Keratinocyte (primary cell): Measurements from ENCODE around the gene SPATA24. TPM values are rescaled to one million over a fixed set of nuclear protein-coding genes. Genes with fewer than 3 reads are reported as not detected.

Experiments
- DNase-seq: peaks from one replicate; pipeline ENCODE4 v3.0.0-alpha.2; 2011; ENCODE audit warnings: low read depth, missing footprints, low spot score
- FAIRE-seq: peaks from 2 replicates; lab custom pipeline; 2011; peaks lifted over from hg19 to GRCh38; lab: Jason Lieb, UNC
- H2AFZ ChIP-seq: 2 replicates; pipeline ENCODE4 v1.6.0; 2012; ENCODE audit warnings: low read length, control low read depth, inconsistent platforms; ENCODE audit not compliant: control insufficient read depth
- H3K27ac ChIP-seq: 2 replicates; pipeline ENCODE4 v1.5.1; 2011; ENCODE audit warnings: low read length; ENCODE audit not compliant: control insufficient read depth, insufficient read depth
- H3K27me3 ChIP-seq: 3 replicates; pipeline ENCODE4 v1.6.0; 2011; ENCODE audit warnings: low read length; ENCODE audit not compliant: control insufficient read depth, insufficient read depth; ENCODE audit errors: extremely low read depth
- H3K36me3 ChIP-seq, 2 experiments: 2 replicates in 1 of 2; 3 replicates in 1 of 2; pipeline ENCODE4 v1.5.1; 2011; ENCODE audit warnings: low read length in 2 of 2, mild to moderate bottlenecking in 1 of 2; ENCODE audit not compliant: control insufficient read depth in 2 of 2, insufficient read depth in 2 of 2; ENCODE audit errors: extremely low read depth in 1 of 2
- H3K4me1 ChIP-seq: 3 replicates; pipeline ENCODE4 v1.5.1; 2011; ENCODE audit warnings: low read length; ENCODE audit not compliant: control insufficient read depth, insufficient read depth; ENCODE audit errors: extremely low read depth
- H3K4me2 ChIP-seq: 3 replicates; pipeline ENCODE4 v1.6.0; 2011; ENCODE audit warnings: low read depth, low read length; ENCODE audit not compliant: control insufficient read depth, insufficient read depth; ENCODE audit errors: extremely low read depth
- H3K4me3 ChIP-seq, 3 experiments: fragments of 200-600 bp in 1 of 3; sonication (generic) in 1 of 3; 2 replicates in 2 of 3; 3 replicates in 1 of 3; pipeline ENCODE4 v1.5.1; 2011 to 2016; ENCODE audit warnings: low read length in 3 of 3, mild to moderate bottlenecking in 3 of 3, control low read depth in 2 of 3, inconsistent platforms in 1 of 3, low read depth in 1 of 3, mixed read lengths in 1 of 3, mixed run types in 1 of 3, moderate library complexity in 1 of 3; ENCODE audit not compliant: control insufficient read depth in 2 of 3, insufficient read depth in 2 of 3; ENCODE audit errors: extremely low read depth in 1 of 3
- H3K79me2 ChIP-seq: 2 replicates; pipeline ENCODE4 v1.6.0; 2012; ENCODE audit warnings: low read length; ENCODE audit not compliant: control insufficient read depth, insufficient read depth
- H3K9ac ChIP-seq: 3 replicates; pipeline ENCODE4 v1.6.0; 2011; ENCODE audit warnings: low read length; ENCODE audit not compliant: control insufficient read depth, insufficient read depth; ENCODE audit errors: extremely low read depth
- H3K9me1 ChIP-seq: 3 replicates; pipeline ENCODE4 v1.6.0; 2011; ENCODE audit warnings: low read length; ENCODE audit not compliant: control insufficient read depth, insufficient read depth; ENCODE audit errors: extremely low read depth
- H3K9me3 ChIP-seq: 2 replicates; pipeline ENCODE4 v1.5.1; 2012; ENCODE audit warnings: low read depth, low read length; ENCODE audit not compliant: control insufficient read depth
- H4K20me1 ChIP-seq: 3 replicates; pipeline ENCODE4 v1.6.0; 2011; ENCODE audit warnings: low read length; ENCODE audit not compliant: control insufficient read depth, insufficient read depth; ENCODE audit errors: extremely low read depth
- CTCF ChIP-seq, 3 experiments: IDR thresholded peaks in 1 of 3; conservative IDR thresholded peaks in 1 of 3; optimal IDR thresholded peaks in 1 of 3; 2 replicates in 2 of 3; 3 replicates in 1 of 3; pipeline versions ENCODE3 to v1.5.1; 2011; ENCODE audit warnings: low read length in 3 of 3, mild to moderate bottlenecking in 3 of 3, moderate library complexity in 2 of 3, control low read depth in 1 of 3, inconsistent platforms in 1 of 3; ENCODE audit not compliant: insufficient read depth in 2 of 3; ENCODE audit errors: extremely low read depth in 1 of 3
- EZH2 ChIP-seq: IDR thresholded peaks from one replicate; pipeline ENCODE4 v1.6.1; 2012; ENCODE audit warnings: inconsistent platforms, mild to moderate bottlenecking, low read length, moderate library complexity
- dilution Hi-C: fragments of 300-500 bp; cut with MboI; formaldehyde crosslinking; loops from one replicate; pipeline ENCODE4 v1.7.0; 2020; ENCODE audit warnings: low sequenced_read_pairs; ENCODE audit not compliant: extremely low pct_ligation_motif_present
- polyA plus RNA-seq, 5 experiments: library from polyadenylated mRNA; depleted of rRNA in 3 of 5; stranded (reverse) in 3 of 5; stranded (forward) in 1 of 5; unstranded in 1 of 5; fragments of >200 nt; gene quantifications; 1 replicate in 1 of 5; 2 replicates in 3 of 5; 3 replicates in 1 of 5; pipeline versions ENCODE4 v1.2.1 to v1.2.3, GENCODE V29; 2011 to 2012; ENCODE audit warnings: missing spikeins in 2 of 5, low read depth in 1 of 5, low replicate concordance in 1 of 5

The SPATA24 gene
- polyA plus RNA-seq, 1 donor (not counting 4 experiments of a cell fraction or from before 2014, with no cell fraction given): 4.9 TPM

GRCh38 chr5:139451176-139451575 is 47.3 kb upstream of the SPATA24 start:
- no peak for TF ChIP-seq EZH2
- no peak overlapping the region for H3K4me2 ChIP-seq
- peaks cover 15% of the 10 kb centered on the region for H3K4me1 ChIP-seq
- no peak overlapping the region for H3K27ac ChIP-seq
- no peak overlapping the region for H3K9ac ChIP-seq
- no peak overlapping the region for H3K4me3 ChIP-seq
- dilution Hi-C loops: no loop called here
- H2AFZ ChIP-seq: no peak overlapping the region
- no peaks in the 10 kb centered on the region for H3K9me1 ChIP-seq
- FAIRE-seq: no peak
- no peaks in the 10 kb centered on the region for H4K20me1 ChIP-seq
- no peaks in the 10 kb centered on the region for H3K79me2 ChIP-seq
- no peaks in the 10 kb centered on the region for H3K36me3 ChIP-seq
- DNase-seq: no peak
- H3K9me3 ChIP-seq: no peaks in the 10 kb centered on the region
- no peaks in the 10 kb centered on the region for H3K27me3 ChIP-seq

GRCh38 chr5:139446956-139447779 is 43.3 kb upstream of the SPATA24 start:
- no peaks in the 10 kb centered on the region for H3K9me3 ChIP-seq
- peak overlapping the region; percentile 25 for H3K4me2 ChIP-seq
- no peak overlapping the region for H3K4me3 ChIP-seq
- dilution Hi-C loops: no loop called here
- peak overlapping the region; percentile 4 for H2AFZ ChIP-seq
- H3K27ac ChIP-seq: peak overlapping the region; percentile 58
- H3K9me1 ChIP-seq: no peaks in the 10 kb centered on the region
- TF ChIP-seq EZH2: no peak
- TF ChIP-seq CTCF (optimal IDR thresholded peaks at IDR 0.05 in 1 of 3, IDR thresholded peaks at IDR 0.05 in 1 of 3, conservative IDR thresholded peaks at IDR 0.05 in 1 of 3; ENCODE audit: extremely low read depth in 1 of 3, insufficient read depth in 2 of 3, low read length in 3 of 3): no peak
- H3K27me3 ChIP-seq: no peaks in the 10 kb centered on the region
- H3K36me3 ChIP-seq: no peaks in the 10 kb centered on the region
- peak overlapping the region; percentile 5 for H3K9ac ChIP-seq
- no peaks in the 10 kb centered on the region for H3K79me2 ChIP-seq
- H3K4me1 ChIP-seq: peaks cover 41% of the 10 kb centered on the region
- FAIRE-seq: no peak
- H4K20me1 ChIP-seq: no peaks in the 10 kb centered on the region
- DNase-seq: no peak
